BJ (cell line): ENCODE results near the gene TM7SF2. TPM values are rescaled to one million over a fixed set of nuclear protein-coding genes. Genes with fewer than 3 reads are reported as not detected.

Experiments
- CTCF ChIA-PET: fragments of 350-600 bp; formaldehyde crosslinking; extraction: SDS; loops from one replicate; lab custom pipeline; 2021; ENCODE audit warnings: antibody characterized with exemption, inconsistent platforms; lab: Yijun Ruan, JAX
- POLR2A ChIA-PET: fragments of 300-600 bp; sonication (Branson Sonifier 250); formaldehyde crosslinking; extraction: SDS; loops from one replicate; lab custom pipeline; 2021; ENCODE audit warnings: antibody characterized with exemption; lab: Charles Lee
- DNase-seq: peaks from one replicate; pipeline ENCODE4 v3.0.0-alpha.2; 2011; ENCODE audit warnings: low read depth
- H3K27me3 ChIP-seq: 2 replicates; pipeline ENCODE4 v1.6.0; 2011; ENCODE audit warnings: low read length; ENCODE audit not compliant: control insufficient read depth, insufficient read depth
- H3K36me3 ChIP-seq: 2 replicates; pipeline ENCODE4 v1.5.1; 2011; ENCODE audit warnings: low read length; ENCODE audit not compliant: control insufficient read depth, insufficient read depth
- H3K4me3 ChIP-seq: 2 replicates; pipeline ENCODE4 v1.5.1; 2011; ENCODE audit warnings: low read depth, mild to moderate bottlenecking, control low read depth, low read length
- polyA plus RNA-seq: library from polyadenylated mRNA; depleted of rRNA; stranded (reverse); fragments of >200 nt; gene quantifications from 2 replicates; pipeline ENCODE4 v1.2.3, GENCODE V29; 2011
- TF ChIP-seq, protein P1 (sequence below): IDR thresholded peaks from 2 replicates; pipeline ENCODE4 v1.5.1; 2011; ENCODE audit warnings: low read depth, mild to moderate bottlenecking, control low read depth, inconsistent platforms, low read length, moderate library complexity; ENCODE audit not compliant: insufficient read depth

The TM7SF2 gene
- polyA plus RNA-seq, 1 experiment: 8.2 TPM

DNA sequence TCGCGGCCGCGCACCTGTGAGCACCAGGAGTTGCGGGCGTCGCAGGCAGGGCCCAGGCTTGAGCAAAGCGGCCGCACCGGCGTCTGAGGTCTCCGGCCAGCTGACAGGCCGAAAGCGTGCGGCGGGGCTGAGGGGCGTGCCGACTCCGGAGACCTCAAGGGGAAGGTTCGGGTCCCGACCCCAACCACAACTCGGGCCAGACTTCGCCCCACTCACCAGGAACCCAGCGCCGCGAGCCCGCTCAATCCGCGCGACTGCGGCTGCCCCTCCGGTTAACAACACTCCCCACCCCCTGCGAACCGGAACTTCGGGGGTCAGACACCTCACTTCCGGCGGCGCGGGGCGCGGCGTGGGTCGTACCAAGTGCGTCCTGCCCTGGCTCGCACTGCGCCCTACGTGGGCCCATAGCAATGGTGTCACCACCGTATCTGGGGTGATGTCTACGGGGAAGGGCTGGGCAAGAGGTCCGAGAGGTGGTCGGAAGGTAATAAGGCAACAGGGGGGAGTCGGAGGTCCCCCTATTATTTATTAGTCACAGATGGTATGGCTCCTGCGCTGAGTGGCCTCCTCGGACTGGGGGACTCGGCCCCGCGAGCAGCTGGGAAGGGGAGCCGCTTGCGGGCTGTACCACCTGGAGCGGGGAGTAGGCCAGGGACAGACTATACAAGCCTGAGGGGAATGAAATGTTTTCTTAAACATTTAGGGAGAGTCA is 22.7 kb downstream of the TM7SF2 start, which contains the start of gene SYVN1:
Gene SYVN1, minus strand, starts transcription at position 280 of the 712 bp plus-strand sequence. CDS start 918 bp downstream, outside the sequence.
- TF ChIP-seq, protein P1, sequence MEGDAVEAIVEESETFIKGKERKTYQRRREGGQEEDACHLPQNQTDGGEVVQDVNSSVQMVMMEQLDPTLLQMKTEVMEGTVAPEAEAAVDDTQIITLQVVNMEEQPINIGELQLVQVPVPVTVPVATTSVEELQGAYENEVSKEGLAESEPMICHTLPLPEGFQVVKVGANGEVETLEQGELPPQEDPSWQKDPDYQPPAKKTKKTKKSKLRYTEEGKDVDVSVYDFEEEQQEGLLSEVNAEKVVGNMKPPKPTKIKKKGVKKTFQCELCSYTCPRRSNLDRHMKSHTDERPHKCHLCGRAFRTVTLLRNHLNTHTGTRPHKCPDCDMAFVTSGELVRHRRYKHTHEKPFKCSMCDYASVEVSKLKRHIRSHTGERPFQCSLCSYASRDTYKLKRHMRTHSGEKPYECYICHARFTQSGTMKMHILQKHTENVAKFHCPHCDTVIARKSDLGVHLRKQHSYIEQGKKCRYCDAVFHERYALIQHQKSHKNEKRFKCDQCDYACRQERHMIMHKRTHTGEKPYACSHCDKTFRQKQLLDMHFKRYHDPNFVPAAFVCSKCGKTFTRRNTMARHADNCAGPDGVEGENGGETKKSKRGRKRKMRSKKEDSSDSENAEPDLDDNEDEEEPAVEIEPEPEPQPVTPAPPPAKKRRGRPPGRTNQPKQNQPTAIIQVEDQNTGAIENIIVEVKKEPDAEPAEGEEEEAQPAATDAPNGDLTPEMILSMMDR: no peak
- Histone ChIP-seq H3K27me3 (no peaks in the 10 kb centered on the region), H3K36me3 (peaks cover 30% of the 10 kb centered on the region), H3K4me3 (peak within 1 kb of the TSS; percentile 84)
- CTCF ChIA-PET: interaction anchor here (0.5 to 1.4 kb wide), 10 partner anchors 10 to 645 kb away, joined by 3 to 11 read pairs (median 4); partner anchors contain the start of genes CAPN1, TM7SF2 and ZNHIT2
- DNase-seq: no peak
- POLR2A ChIA-PET: interaction anchor here (0.6 to 1.3 kb wide), 2 partner anchors 12 to 120 kb away, joined by 3 to 5 read pairs; partner anchors contain the start of genes FAU and MRPL49

DNA sequence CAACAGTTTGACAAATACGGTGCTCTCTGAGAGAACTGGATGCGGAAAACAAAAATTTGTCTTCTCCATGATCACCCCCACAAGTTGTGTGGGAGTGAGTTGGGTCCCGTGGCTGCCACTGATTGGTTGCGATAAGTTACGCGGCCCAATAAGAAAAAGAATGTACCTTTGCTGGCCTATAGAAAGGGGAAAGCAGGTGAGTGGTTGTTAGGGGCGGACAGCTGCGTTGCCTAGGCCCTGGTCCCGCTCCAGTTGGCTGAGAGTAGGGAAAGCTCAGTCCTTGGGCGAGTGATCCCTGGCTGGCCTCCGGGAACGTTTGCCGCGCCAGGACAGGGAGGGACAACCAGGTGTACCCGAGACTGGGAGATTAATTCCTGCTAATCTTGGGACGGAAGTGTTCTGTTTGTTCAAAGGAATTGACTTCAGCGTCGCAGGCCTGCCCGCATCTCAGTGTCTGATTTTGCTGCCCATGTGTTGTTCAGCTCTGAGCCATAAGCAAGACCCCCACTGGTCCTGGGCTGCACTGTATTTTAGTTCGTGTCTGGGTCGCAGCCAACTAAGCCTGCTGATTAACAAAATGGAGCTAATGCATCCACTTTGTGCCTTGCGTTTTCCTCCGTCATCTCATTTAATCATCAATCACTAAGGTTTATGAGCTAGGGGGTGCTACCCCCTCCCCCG is 23.4 kb downstream of the TM7SF2 start:
- DNase-seq: peak; percentile 87
- POLR2A ChIA-PET: interaction anchor here (0.6 to 1.3 kb wide), 3 partner anchors 13 to 128 kb away, joined by 3 to 5 read pairs (median 4); partner anchors contain the start of genes FAU and MRPL49

DNA sequence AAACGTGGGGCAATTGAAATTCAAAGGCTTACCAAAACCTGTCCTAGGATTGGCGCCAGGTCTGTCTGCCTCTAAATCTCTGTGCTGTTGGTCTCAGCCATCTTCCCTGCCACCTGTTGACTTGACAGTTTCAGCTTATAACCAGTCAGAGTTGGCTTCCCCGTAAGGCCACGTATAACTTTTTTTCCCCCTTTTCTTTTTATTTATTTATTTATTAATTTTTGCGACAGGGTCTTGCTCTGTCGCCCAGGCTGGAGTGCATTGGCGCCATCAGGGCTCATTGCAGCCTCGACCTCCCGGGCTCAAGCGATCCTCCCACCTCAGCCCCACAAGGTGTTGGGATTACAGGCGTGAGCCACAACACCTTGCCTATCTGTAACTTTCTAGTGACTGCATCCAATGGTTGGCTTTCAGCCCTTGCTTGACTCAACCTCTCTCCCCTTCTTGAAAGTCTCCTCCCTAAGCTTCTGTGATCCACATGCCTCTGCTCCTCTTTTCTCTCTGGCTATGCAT is 24.0 kb downstream of the TM7SF2 start:
- CTCF ChIA-PET: interaction anchor here (0.9 to 1.3 kb wide), 10 partner anchors 9 to 644 kb away, joined by 3 to 11 read pairs (median 3); partner anchors contain the start of genes CAPN1, POLA2, TM7SF2 and ZNHIT2
- DNase-seq: no peak
- Histone ChIP-seq H3K4me3 (peak overlapping the region; percentile 84), H3K36me3 (peaks cover 18% of the 10 kb centered on the region), H3K27me3 (no peaks in the 10 kb centered on the region)
- TF ChIP-seq, protein P1: no peak
- POLR2A ChIA-PET: interaction anchor here (1.1 to 1.3 kb wide), 2 partner anchors 14 to 129 kb away, joined by 4 to 5 read pairs; partner anchors contain the start of genes FAU and MRPL49

More for the DNA sequence above, 23.4 kb downstream of the TM7SF2 start:
- Histone ChIP-seq H3K27me3 (no peaks in the 10 kb centered on the region), H3K4me3 (peak overlapping the region; percentile 84), H3K36me3 (peaks cover 23% of the 10 kb centered on the region)
- CTCF ChIA-PET: interaction anchor here (0.7 to 1.4 kb wide), 11 partner anchors 11 to 644 kb away, joined by 3 to 11 read pairs (median 3); partner anchors contain the start of genes CAPN1, POLA2, TM7SF2 and ZNHIT2
- TF ChIP-seq, protein P1: no peak

DNA sequence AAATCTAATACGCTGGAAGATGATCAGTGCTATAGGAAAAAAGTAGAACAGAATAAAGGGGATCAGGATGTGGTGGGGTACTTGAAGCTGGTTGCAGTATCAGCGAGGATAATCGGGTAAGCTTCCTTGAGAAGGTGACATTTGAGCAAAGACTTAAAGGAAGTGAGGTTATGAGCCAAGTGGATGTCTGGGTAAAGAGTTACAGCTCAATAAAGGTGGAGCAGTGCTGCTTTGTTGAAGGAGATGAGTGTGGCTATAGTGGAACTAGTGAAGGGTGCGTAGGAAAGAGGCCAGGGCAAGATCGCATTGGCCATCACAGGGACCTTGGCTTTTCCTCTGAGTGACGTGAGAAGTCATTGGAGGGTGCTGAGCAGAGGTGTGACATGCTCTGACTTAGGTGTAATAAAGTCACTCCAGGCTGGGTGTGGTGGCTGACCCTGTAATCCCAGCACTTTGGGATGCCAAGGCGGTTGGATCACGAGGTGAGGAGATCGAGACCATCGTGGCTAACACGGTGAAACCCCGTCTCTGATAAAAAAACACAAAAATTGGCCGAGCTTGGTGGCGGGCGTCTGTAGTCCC is 24.9 kb downstream of the TM7SF2 start:
- H3K36me3 ChIP-seq: peaks cover 9% of the 10 kb centered on the region
- ChIA-PET CTCF (interaction anchor here (1.1 to 1.3 kb wide), 3 partner anchors 8 to 125 kb away, joined by 3 read pairs; partner anchors contain the start of gene POLA2), POLR2A (no interaction called here)
- no peak overlapping the region for H3K4me3 ChIP-seq
- TF ChIP-seq, protein P1: no peak
- no peaks in the 10 kb centered on the region for H3K27me3 ChIP-seq
- no peak for DNase-seq
